GM12878 (cell line): ENCODE results near the gene SEMA4G. TPM values are rescaled to one million over a fixed set of nuclear protein-coding genes. Genes with fewer than 3 reads are reported as not detected.

Source experiments
- ATAC-seq: fragments of 200-7000 bp; cut with Tn5 transposase; 3 replicates; pipeline ENCODE4 v1.9.1; 2020; ENCODE audit warnings: mild to moderate bottlenecking, moderate library complexity
- BruUV-seq: library from RNA; stranded (reverse); fragments of 400-500 nt; replicated peaks from 2 replicates; lab custom pipeline; 2021; lab: Mats Ljungman, UMichigan
- CTCF ChIA-PET: fragments of 300-600 bp; sonication (Branson Sonifier 250); formaldehyde crosslinking; extraction: SDS; loops from one replicate; lab custom pipeline; 2021; ENCODE audit warnings: inconsistent platforms; lab: Yijun Ruan, JAX
- POLR2A ChIA-PET: fragments of 350-600 bp; formaldehyde crosslinking; extraction: SDS; loops from one replicate; lab custom pipeline; 2021; ENCODE audit warnings: inconsistent platforms; lab: Charles Lee
- RAD21 ChIA-PET: fragments of 300-600 bp; sonication (Branson Sonifier 250); formaldehyde crosslinking; loops from one replicate; lab custom pipeline; 2023; ENCODE audit warnings: antibody characterized with exemption; ENCODE audit not compliant: unreplicated experiment; lab: Charles Lee
- SMC1A ChIA-PET: fragments of 300-600 bp; sonication (Branson Sonifier 250); formaldehyde crosslinking; loops from one replicate; lab custom pipeline; 2023; ENCODE audit not compliant: unreplicated experiment, uncharacterized antibody; lab: Charles Lee
- DNase-seq: peaks from one replicate; pipeline ENCODE4 v3.0.0-alpha.2; 2011; ENCODE audit warnings: low read depth, low spot score
- FAIRE-seq: peaks from 3 replicates; lab custom pipeline; 2011; peaks lifted over from hg19 to GRCh38; lab: Jason Lieb, UNC
- H2AFZ ChIP-seq: 2 replicates; pipeline ENCODE4 v1.6.0; 2011; ENCODE audit warnings: low read depth, low read length, control low read depth; ENCODE audit not compliant: control insufficient read depth
- H3K27ac ChIP-seq: 2 replicates; pipeline ENCODE4 v1.5.1; 2011; ENCODE audit warnings: control low read depth; ENCODE audit not compliant: control insufficient read depth, insufficient read depth
- H3K27me3 ChIP-seq, 2 experiments: replicated peaks in 1 of 2; 2 replicates each; pipeline versions ENCODE4 v1.6.0 to v1.6.1; 2011; ENCODE audit warnings: low read length in 1 of 2; ENCODE audit not compliant: control insufficient read depth in 2 of 2, insufficient read depth in 2 of 2
- H3K36me3 ChIP-seq, 2 experiments: 2 replicates each; pipeline ENCODE4 v1.5.1; 2011; ENCODE audit warnings: low read length in 1 of 2; ENCODE audit not compliant: control insufficient read depth in 2 of 2, insufficient read depth in 2 of 2
- H3K4me1 ChIP-seq: 2 replicates; pipeline ENCODE4 v1.6.1; 2011; ENCODE audit warnings: mild to moderate bottlenecking, low read length, moderate library complexity, mixed read lengths; ENCODE audit not compliant: control insufficient read depth, insufficient read depth
- H3K4me2 ChIP-seq: 2 replicates; pipeline ENCODE4 v1.6.0; 2011; ENCODE audit warnings: control low read depth; ENCODE audit not compliant: control insufficient read depth, insufficient read depth
- H3K4me3 ChIP-seq: fragments of 200-600 bp; sonication (generic); 2 replicates; pipeline ENCODE4 v1.5.1; 2016
- H3K79me2 ChIP-seq: 2 replicates; pipeline ENCODE4 v1.6.0; 2011; ENCODE audit warnings: low read length; ENCODE audit not compliant: control insufficient read depth, insufficient read depth
- H3K9ac ChIP-seq: 2 replicates; pipeline ENCODE4 v1.8.0; 2011; ENCODE audit warnings: low read length, control low read depth, mixed read lengths; ENCODE audit not compliant: control insufficient read depth, insufficient read depth
- H3K9me3 ChIP-seq: replicated peaks from 3 replicates; pipeline ENCODE4 v1.5.1; 2011; ENCODE audit warnings: mild to moderate bottlenecking, low read length; ENCODE audit not compliant: control insufficient read depth, insufficient read depth
- H4K20me1 ChIP-seq: 2 replicates; pipeline ENCODE4 v1.6.0; 2011; ENCODE audit not compliant: control insufficient read depth, insufficient read depth
- ASH2L ChIP-seq: fragments of 300-600, 200-600 bp; sonication (generic); IDR thresholded peaks from 2 replicates; pipeline ENCODE4 v1.6.1; 2017; ENCODE audit warnings: low read depth, mild to moderate bottlenecking, borderline replicate concordance
- ETV6 ChIP-seq, 2 experiments: fragments of 450-650 bp in 1 of 2; IDR thresholded peaks in 1 of 2; conservative IDR thresholded peaks in 1 of 2; 2 replicates each; pipeline ENCODE4 v1.6.1; 2014; ENCODE audit warnings: antibody characterized with exemption in 1 of 2, borderline replicate concordance in 1 of 2, low read depth in 1 of 2, mild to moderate bottlenecking in 1 of 2, moderate library complexity in 1 of 2
- HDAC6 ChIP-seq: fragments of 200-600 bp; sonication (generic); IDR thresholded peaks from one replicate; pipeline ENCODE4 v1.8.0; 2017; ENCODE audit warnings: antibody characterized with exemption; ENCODE audit not compliant: unreplicated experiment
- MEF2B ChIP-seq: fragments of 450-650 bp; IDR thresholded peaks from 2 replicates; pipeline ENCODE4 v1.6.1; 2018; ENCODE audit warnings: mild to moderate bottlenecking, moderate library complexity; ENCODE audit not compliant: partially characterized antibody, poor library complexity, severe bottlenecking
- POLR2A ChIP-seq: IDR thresholded peaks from 2 replicates; pipeline ENCODE4 v1.6.1; 2011; ENCODE audit warnings: low read depth, mild to moderate bottlenecking, low read length
- RB1 ChIP-seq: fragments of 450-650 bp; formaldehyde crosslinking; IDR thresholded peaks from 2 replicates; pipeline ENCODE4 v1.6.1; 2017; ENCODE audit warnings: mild to moderate bottlenecking, borderline replicate concordance
- RBBP5 ChIP-seq: fragments of 200-600 bp; sonication (generic); conservative IDR thresholded peaks from 2 replicates; pipeline ENCODE4 v1.6.1; 2016
- SPI1 ChIP-seq: IDR thresholded peaks from 2 replicates; pipeline ENCODE4 v1.6.1; 2011; ENCODE audit warnings: low read depth, mild to moderate bottlenecking, low read length, moderate library complexity, borderline replicate concordance; ENCODE audit not compliant: insufficient read depth
- STAT1 ChIP-seq: fragments of 450-650 bp; conservative IDR thresholded peaks from 2 replicates; pipeline ENCODE4 v1.6.1; 2014; ENCODE audit warnings: antibody characterized with exemption, mild to moderate bottlenecking
- WGBS: methylation state at CpG from one replicate; pipeline ENCODE4 v1.1.6; 2016; ENCODE audit warnings: low lambda C conversion rate; ENCODE audit not compliant: insufficient replicate concordance, insufficient coverage; ENCODE audit errors: missing lambda C conversion rate; 5-methylcytosine and 5-hydroxymethylcytosine counted together
- in situ Hi-C: fragments of 300-500 bp; cut with MboI; formaldehyde crosslinking; loops from 9 replicates; pipeline ENCODE4 v1.14.3; 2018; ENCODE audit warnings: mixed read lengths
- intact Hi-C: fragments of 100-400 bp; cut with micrococcal nuclease; formaldehyde crosslinking; loops from one replicate; pipeline ENCODE4 v1.14.2; 2022; ENCODE audit not compliant: unreplicated experiment
- polyA plus RNA-seq, 11 experiments: library from polyadenylated mRNA; depleted of rRNA in 4 of 11; unstranded in 6 of 11; stranded (reverse) in 5 of 11; fragments of >200 nt; fragmentation: Nextera tagmentation in 4 of 11; fragmentation: Illumina TruSeq in 1 of 11; extraction: Ambion mirVana in 4 of 11; extraction: Trizol in 1 of 11; gene quantifications; 1 replicate in 1 of 11; 2 replicates in 10 of 11; pipeline versions ENCODE4 v1.2.1 to v1.2.3, GENCODE V29; 2011 to 2016; ENCODE audit warnings: inconsistent platforms in 2 of 11, missing spikeins in 2 of 11, low read depth in 1 of 11
- total RNA-seq, 4 experiments: library from RNA; depleted of rRNA in 3 of 4; stranded (reverse); fragments of >200 nt in 3 of 4; fragmentation: Illumina TruSeq in 1 of 4; extraction: Trizol in 1 of 4; gene quantifications; 2 replicates each; pipeline versions ENCODE4 v1.2.1 to v1.2.3, GENCODE V29; 2013 to 2021
- TF ChIP-seq, protein P1 (sequence below): fragments of 450-650 bp; IDR thresholded peaks from 2 replicates; pipeline ENCODE4 v1.6.1; 2016; ENCODE audit warnings: mild to moderate bottlenecking, moderate library complexity, borderline replicate concordance
- TF ChIP-seq, protein P2 (sequence below): fragments of 450-650 bp; IDR thresholded peaks from 2 replicates; pipeline ENCODE4 v1.6.1; 2016; ENCODE audit warnings: mild to moderate bottlenecking

SEMA4G gene
- total and polyA plus RNA-seq, 10 of the 15 experiments (the other 5 are each of a cell fraction or from before 2014, with no cell fraction given): 0.09 to 2.3 (median 0.44) TPM; not detected in 4

DNA sequence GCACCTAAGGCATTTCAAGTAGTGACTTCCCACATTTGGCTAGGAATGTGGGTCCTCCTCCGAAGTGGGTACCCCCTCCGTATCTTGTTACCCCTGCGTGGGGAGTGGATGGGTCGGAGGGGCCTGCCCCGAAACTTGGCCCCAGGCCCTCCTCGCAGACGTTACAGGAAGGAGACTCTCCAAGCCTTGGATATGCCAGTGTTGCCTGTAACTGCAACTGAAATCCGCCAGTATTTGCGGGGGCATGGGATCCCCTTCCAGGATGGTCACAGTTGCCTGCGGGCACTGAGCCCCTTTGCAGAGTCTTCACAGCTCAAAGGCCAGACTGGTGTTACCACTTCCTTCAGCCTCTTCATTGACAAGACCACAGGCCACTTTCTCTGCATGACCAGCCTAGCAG is 18.9 kb downstream of the SEMA4G start:
- in situ Hi-C loops (no loop called here), intact Hi-C loops (no loop called here)
- BruUV-seq: no TSS peak
- H3K27me3 ChIP-seq: no peaks in the 10 kb centered on the region
- H3K4me1 ChIP-seq: peaks cover 16% of the 10 kb centered on the region
- DNase-seq (no peak), FAIRE-seq (no peak), ATAC-seq (no peak)
- H3K9me3 ChIP-seq: no peaks in the 10 kb centered on the region
- H4K20me1 ChIP-seq: no peaks in the 10 kb centered on the region
- H3K4me3 ChIP-seq: peak overlapping the region; percentile 98
- WGBS: 73% methylated on average over 10 of the region's 10 CpGs
- TF ChIP-seq POLR2A (0 out of 2 replicates have a peak, but pooled peaks have one; percentile 16), STAT1 (no peak)
- ChIA-PET CTCF (interaction anchor here (5.5 kb wide), 1 partner anchor 9 kb away, joined by 42 read pairs; no protein-coding TSS in a partner anchor), POLR2A (interaction anchor here (1.3 kb wide), 1 partner anchor 8 kb away, joined by 3 read pairs; no protein-coding TSS in a partner anchor), SMC1A (interaction anchor here (1.5 kb wide), 1 partner anchor 9 kb away, joined by 4 read pairs; no protein-coding TSS in a partner anchor), RAD21 (interaction anchor here (0.9 kb wide), 1 partner anchor 26 kb away, joined by 6 read pairs; no protein-coding TSS in a partner anchor)
- peaks cover 37% of the 10 kb centered on the region for H3K79me2 ChIP-seq
- H2AFZ ChIP-seq: no peak overlapping the region
- H3K4me2 ChIP-seq: peak overlapping the region; percentile 100
- H3K27ac ChIP-seq: peak overlapping the region; percentile 71; the same call in 1 of the 2 replicates
- H3K36me3 ChIP-seq: peaks cover 10 to 14% of the 10 kb centered on the region in 2 experiments
- H3K9ac ChIP-seq: peak overlapping the region; percentile 86

DNA sequence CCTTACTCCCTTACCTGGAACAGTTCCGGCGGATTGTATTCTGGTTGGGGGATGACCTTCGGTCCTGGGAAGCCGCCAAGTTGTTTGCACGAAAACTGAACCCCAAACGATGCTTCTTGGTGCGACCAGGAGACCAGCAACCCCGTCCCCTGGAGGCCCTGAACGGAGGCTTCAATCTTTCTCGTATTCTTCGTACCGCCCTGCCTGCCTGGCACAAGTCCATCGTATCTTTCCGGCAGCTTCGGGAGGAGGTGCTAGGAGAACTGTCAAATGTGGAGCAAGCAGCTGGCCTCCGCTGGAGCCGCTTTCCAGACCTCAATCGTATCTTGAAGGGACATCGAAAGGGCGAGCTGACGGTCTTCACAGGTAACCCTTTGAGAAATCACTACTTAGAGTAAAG is 19.8 kb downstream of the SEMA4G start:
- no peak overlapping the region for H3K9ac ChIP-seq
- no peaks in the 10 kb centered on the region for H3K9me3 ChIP-seq
- H3K4me1 ChIP-seq: peaks cover 16% of the 10 kb centered on the region
- peaks cover 14% of the 10 kb centered on the region in 2 experiments for H3K36me3 ChIP-seq
- H3K79me2 ChIP-seq: peaks cover 37% of the 10 kb centered on the region
- no peak overlapping the region for H2AFZ ChIP-seq
- H3K27ac ChIP-seq: no peak overlapping the region
- intact Hi-C loops (no loop called here), in situ Hi-C loops (no loop called here)
- DNase-seq: no peak
- no peaks in the 10 kb centered on the region for H3K27me3 ChIP-seq
- no peak for FAIRE-seq
- RAD21 ChIA-PET: no interaction called here
- ATAC-seq: no peak
- 95% methylated on average over 21 of the region's 21 CpGs for WGBS
- SMC1A ChIA-PET: no interaction called here
- CTCF ChIA-PET: interaction anchor here (5.5 kb wide), 1 partner anchor 8 kb away, joined by 42 read pairs; no protein-coding TSS in a partner anchor
- POLR2A ChIA-PET: interaction anchor here (1.3 kb wide), 1 partner anchor 8 kb away, joined by 3 read pairs; no protein-coding TSS in a partner anchor
- peak overlapping the region; percentile 100; the same call in 1 of the 2 replicates for H3K4me2 ChIP-seq
- H4K20me1 ChIP-seq: no peaks in the 10 kb centered on the region
- no TSS peak for BruUV-seq
- no peak overlapping the region; the same call in 1 of the 2 replicates for H3K4me3 ChIP-seq
- no peak for TF ChIP-seq HDAC6
- TF ChIP-seq ASH2L: no peak
- TF ChIP-seq, protein P1, sequence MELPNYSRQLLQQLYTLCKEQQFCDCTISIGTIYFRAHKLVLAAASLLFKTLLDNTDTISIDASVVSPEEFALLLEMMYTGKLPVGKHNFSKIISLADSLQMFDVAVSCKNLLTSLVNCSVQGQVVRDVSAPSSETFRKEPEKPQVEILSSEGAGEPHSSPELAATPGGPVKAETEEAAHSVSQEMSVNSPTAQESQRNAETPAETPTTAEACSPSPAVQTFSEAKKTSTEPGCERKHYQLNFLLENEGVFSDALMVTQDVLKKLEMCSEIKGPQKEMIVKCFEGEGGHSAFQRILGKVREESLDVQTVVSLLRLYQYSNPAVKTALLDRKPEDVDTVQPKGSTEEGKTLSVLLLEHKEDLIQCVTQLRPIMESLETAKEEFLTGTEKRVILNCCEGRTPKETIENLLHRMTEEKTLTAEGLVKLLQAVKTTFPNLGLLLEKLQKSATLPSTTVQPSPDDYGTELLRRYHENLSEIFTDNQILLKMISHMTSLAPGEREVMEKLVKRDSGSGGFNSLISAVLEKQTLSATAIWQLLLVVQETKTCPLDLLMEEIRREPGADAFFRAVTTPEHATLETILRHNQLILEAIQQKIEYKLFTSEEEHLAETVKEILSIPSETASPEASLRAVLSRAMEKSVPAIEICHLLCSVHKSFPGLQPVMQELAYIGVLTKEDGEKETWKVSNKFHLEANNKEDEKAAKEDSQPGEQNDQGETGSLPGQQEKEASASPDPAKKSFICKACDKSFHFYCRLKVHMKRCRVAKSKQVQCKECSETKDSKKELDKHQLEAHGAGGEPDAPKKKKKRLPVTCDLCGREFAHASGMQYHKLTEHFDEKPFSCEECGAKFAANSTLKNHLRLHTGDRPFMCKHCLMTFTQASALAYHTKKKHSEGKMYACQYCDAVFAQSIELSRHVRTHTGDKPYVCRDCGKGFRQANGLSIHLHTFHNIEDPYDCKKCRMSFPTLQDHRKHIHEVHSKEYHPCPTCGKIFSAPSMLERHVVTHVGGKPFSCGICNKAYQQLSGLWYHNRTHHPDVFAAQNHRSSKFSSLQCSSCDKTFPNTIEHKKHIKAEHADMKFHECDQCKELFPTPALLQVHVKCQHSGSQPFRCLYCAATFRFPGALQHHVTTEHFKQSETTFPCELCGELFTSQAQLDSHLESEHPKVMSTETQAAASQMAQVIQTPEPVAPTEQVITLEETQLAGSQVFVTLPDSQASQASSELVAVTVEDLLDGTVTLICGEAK: no peak
- no peak for TF ChIP-seq RB1
- TF ChIP-seq MEF2B: no peak
- TF ChIP-seq, protein P2, sequence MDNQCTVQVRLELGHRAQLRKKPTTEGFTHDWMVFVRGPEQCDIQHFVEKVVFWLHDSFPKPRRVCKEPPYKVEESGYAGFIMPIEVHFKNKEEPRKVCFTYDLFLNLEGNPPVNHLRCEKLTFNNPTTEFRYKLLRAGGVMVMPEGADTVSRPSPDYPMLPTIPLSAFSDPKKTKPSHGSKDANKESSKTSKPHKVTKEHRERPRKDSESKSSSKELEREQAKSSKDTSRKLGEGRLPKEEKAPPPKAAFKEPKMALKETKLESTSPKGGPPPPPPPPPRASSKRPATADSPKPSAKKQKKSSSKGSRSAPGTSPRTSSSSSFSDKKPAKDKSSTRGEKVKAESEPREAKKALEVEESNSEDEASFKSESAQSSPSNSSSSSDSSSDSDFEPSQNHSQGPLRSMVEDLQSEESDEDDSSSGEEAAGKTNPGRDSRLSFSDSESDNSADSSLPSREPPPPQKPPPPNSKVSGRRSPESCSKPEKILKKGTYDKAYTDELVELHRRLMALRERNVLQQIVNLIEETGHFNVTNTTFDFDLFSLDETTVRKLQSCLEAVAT: no peak
- no peak for TF ChIP-seq ETV6 (conservative IDR thresholded peaks at IDR 0.05 in 1 of 2, IDR thresholded peaks at IDR 0.05 in 1 of 2; ENCODE audit: borderline replicate concordance in 1 of 2, low read depth in 1 of 2)
- no peak for TF ChIP-seq RBBP5
- TF ChIP-seq SPI1: no peak
